T-helper 1 cell treated with Interleukin-12 subunit alpha and Interleukin-12 subunit beta and Interleukin-4 antibody, amounts not matched to agents 30 μg/mL and 1 μg/mL, for 36 hours (primary cell): ENCODE data around the gene PARM1.

Experiments used
- H3K27ac Mint-ChIP-seq: one replicate; pipeline ENCODE4 v1.8.0; 2021; ENCODE audit warnings: mild to moderate bottlenecking, mixed read lengths
- H3K27me3 Mint-ChIP-seq: one replicate; pipeline ENCODE4 v1.8.0; 2021; ENCODE audit warnings: low read depth, mixed read lengths
- H3K36me3 Mint-ChIP-seq: one replicate; pipeline ENCODE4 v1.8.0; 2021; ENCODE audit warnings: low read depth, mixed read lengths
- H3K4me1 Mint-ChIP-seq: one replicate; pipeline ENCODE4 v1.8.0; 2021; ENCODE audit warnings: low read depth, mixed read lengths
- H3K4me3 Mint-ChIP-seq: one replicate; pipeline ENCODE4 v1.8.0; 2021; ENCODE audit warnings: mild to moderate bottlenecking, moderate library complexity, mixed read lengths
- H3K9me3 Mint-ChIP-seq: one replicate; pipeline ENCODE4 v1.8.0; 2021; ENCODE audit warnings: mixed read lengths

The PARM1 gene

GRCh38 chr4:75087865-75088264, 154.9 kb downstream of the PARM1 start:
- no peaks in the 10 kb centered on the region for H3K36me3 Mint-ChIP-seq
- H3K27me3 Mint-ChIP-seq, result no peaks in the 10 kb centered on the region
- H3K4me1 Mint-ChIP-seq, result no peaks in the 10 kb centered on the region
- no peak overlapping the region for H3K4me3 Mint-ChIP-seq
- no peak overlapping the region for H3K27ac Mint-ChIP-seq
- H3K9me3 Mint-ChIP-seq, result peaks cover 3% of the 10 kb centered on the region

- Mint-ChIP-seq H3K4me3 (no peak overlapping the region), H3K36me3 (no peaks in the 10 kb centered on the region), H3K4me1 (no peaks in the 10 kb centered on the region), H3K27me3 (no peaks in the 10 kb centered on the region), H3K9me3 (peaks cover 3% of the 10 kb centered on the region), H3K27ac (no peak overlapping the region)
These were observed 156.3 kb downstream of the PARM1 start for GRCh38 chr4:75089206-75089605.

GRCh38 chr4:75099321-75099720, 166.4 kb downstream of the PARM1 start:
- Mint-ChIP-seq H3K4me1 (no peaks in the 10 kb centered on the region), H3K9me3 (peaks cover 21% of the 10 kb centered on the region), H3K27ac (no peak overlapping the region), H3K36me3 (no peaks in the 10 kb centered on the region), H3K4me3 (no peak overlapping the region), H3K27me3 (no peaks in the 10 kb centered on the region)
